Esophagus squamous epithelium (tissue), 4 donors: ENCODE measurements around the gene OR1D5.

ENCODE experiments used
- POLR2A ChIP-seq, 4 donors: fragments of 450-650 bp; IDR thresholded peaks; one replicate each; pipeline ENCODE4 v1.6.1; 2017; ENCODE audit warnings: antibody characterized with exemption in 4 of 4, mild to moderate bottlenecking in 4 of 4, moderate library complexity in 3 of 4
- TF ChIP-seq, protein P1 (sequence below), 6 experiments: fragments of 450-650 bp in 4 of 6; fragments of 200-600 bp in 2 of 6; sonication (generic) in 2 of 6; IDR thresholded peaks; one replicate each; pipeline ENCODE4 v1.5.1; 2016 to 2019; ENCODE audit warnings: antibody characterized with exemption in 6 of 6, mild to moderate bottlenecking in 4 of 6, moderate library complexity in 4 of 6

DNA sequence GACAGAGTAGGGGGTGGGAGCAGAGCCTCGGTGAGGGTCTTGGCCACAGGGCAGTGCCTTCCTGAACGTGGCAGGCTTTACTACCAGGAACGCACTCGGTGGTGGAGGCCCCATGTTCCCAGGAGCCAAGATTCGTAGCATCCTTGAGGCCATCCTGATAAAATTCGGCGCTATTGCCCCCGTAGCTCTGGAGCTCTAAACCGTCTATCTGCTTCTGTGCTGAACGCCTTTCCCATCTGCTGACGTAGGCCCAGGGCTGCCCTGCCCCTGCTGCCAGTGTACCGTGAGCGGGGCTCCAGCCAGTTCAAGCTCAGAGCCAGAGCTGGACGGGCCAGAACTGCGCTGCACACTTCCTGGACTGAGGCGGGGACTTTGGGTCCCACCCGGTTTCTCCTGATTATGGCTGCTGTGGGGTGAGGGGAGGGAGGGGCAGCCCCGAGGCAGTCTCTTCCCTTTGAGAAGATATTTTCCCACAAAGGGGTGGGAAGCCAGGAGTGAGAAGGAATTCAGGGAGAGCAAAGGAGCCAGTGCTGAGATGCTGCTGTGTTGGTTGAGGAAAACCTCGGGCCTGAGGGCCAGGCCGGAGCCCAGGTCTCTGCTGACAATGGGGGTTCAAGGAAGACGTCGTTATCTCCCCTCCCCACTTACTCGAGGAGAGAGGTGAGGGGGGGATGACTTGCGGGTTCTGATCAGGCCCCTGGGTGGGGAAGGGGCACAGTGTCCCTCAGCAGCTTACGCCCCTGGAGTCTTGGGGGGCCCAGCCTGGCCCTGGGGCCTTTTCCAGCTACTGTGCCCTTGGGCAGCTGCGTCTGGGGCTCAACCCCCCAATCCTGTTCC, 29.4 kb downstream of the OR1D5 start:
- TF ChIP-seq, protein P1, sequence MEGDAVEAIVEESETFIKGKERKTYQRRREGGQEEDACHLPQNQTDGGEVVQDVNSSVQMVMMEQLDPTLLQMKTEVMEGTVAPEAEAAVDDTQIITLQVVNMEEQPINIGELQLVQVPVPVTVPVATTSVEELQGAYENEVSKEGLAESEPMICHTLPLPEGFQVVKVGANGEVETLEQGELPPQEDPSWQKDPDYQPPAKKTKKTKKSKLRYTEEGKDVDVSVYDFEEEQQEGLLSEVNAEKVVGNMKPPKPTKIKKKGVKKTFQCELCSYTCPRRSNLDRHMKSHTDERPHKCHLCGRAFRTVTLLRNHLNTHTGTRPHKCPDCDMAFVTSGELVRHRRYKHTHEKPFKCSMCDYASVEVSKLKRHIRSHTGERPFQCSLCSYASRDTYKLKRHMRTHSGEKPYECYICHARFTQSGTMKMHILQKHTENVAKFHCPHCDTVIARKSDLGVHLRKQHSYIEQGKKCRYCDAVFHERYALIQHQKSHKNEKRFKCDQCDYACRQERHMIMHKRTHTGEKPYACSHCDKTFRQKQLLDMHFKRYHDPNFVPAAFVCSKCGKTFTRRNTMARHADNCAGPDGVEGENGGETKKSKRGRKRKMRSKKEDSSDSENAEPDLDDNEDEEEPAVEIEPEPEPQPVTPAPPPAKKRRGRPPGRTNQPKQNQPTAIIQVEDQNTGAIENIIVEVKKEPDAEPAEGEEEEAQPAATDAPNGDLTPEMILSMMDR (IDR thresholded peaks at IDR 0.05), result no peak
- no peak for TF ChIP-seq POLR2A (IDR thresholded peaks at IDR 0.05)
